ENCODE measurements around the gene STK40. TPM values are rescaled to one million over a fixed set of nuclear protein-coding genes. Genes with fewer than 3 reads are reported as not detected.

Gene STK40
- total and polyA plus RNA-seq, 9 of the 15 experiments (the other 6 are each of a cell fraction or from before 2014, with no cell fraction given): 0.69 to 94.3 (median 39.1) TPM

GRCh38 chr1:36384542-36385409 is 948 bp downstream of the STK40 start (continued):
- TF ChIP-seq STAT5B (CRISPR knock-in tag; IDR thresholded peaks at IDR 0.05): no peak
- peak; percentile 18 for TF ChIP-seq NEUROD1 (IDR thresholded peaks at IDR 0.05; ENCODE audit: borderline replicate concordance, low read depth, low read length, partially characterized antibody)
- 0 out of 2 replicates have a peak, but pooled peaks have one; percentile 12 for TF ChIP-seq NR4A1 (CRISPR knock-in tag; IDR thresholded peaks at IDR 0.05)
- no peak for TF ChIP-seq NR4A1 (tag; IDR thresholded peaks at IDR 0.05)
- no peak for TF ChIP-seq FUS (optimal IDR thresholded peaks at IDR 0.05; ENCODE audit: low read depth, low read length)
- peak; percentile 16 to 58; a peak in 2 of 4 replicates for TF ChIP-seq HDAC1 (IDR thresholded peaks at IDR 0.05)
- TF ChIP-seq NFE2 (IDR thresholded peaks at IDR 0.05; ENCODE audit: low read depth): no peak
- TF ChIP-seq ATF7 (IDR thresholded peaks at IDR 0.05): peak; percentile 42; the same call in 1 of the 2 replicates
- peak; percentile 35 for TF ChIP-seq CXXC5 (CRISPR knock-in tag; IDR thresholded peaks at IDR 0.05)
- 0 out of 2 replicates have a peak, but pooled peaks have one; percentile 14 for TF ChIP-seq SPI1 (IDR thresholded peaks at IDR 0.05; ENCODE audit: borderline replicate concordance, low read depth, low read length)
- TF ChIP-seq PTBP1 (IDR thresholded peaks at IDR 0.05; ENCODE audit: low read depth, low read length): no peak
- TF ChIP-seq ZNF316 (IDR thresholded peaks at IDR 0.05): peak; percentile 37; the same call in 1 of the 2 replicates
- TF ChIP-seq CC2D1A (IDR thresholded peaks at IDR 0.05): no peak
- 0 out of 2 replicates have a peak, but pooled peaks have one; percentile 21 for TF ChIP-seq ATF6 (CRISPR knock-in tag; IDR thresholded peaks at IDR 0.05)
- 0 out of 2 replicates have a peak, but pooled peaks have one; percentile 50 for TF ChIP-seq ZNF592 (IDR thresholded peaks at IDR 0.05)
- no peak for TF ChIP-seq ZNF668 (CRISPR knock-in tag; IDR thresholded peaks at IDR 0.05)
- TF ChIP-seq PRPF4 (IDR thresholded peaks at IDR 0.05; ENCODE audit: insufficient read depth, low read depth, low read length, poor library complexity, severe bottlenecking): no peak
- peak; percentile 43; the same call in 1 of the 2 replicates for TF ChIP-seq EHMT2 (IDR thresholded peaks at IDR 0.05)
- TF ChIP-seq FOXA3 (CRISPR knock-in tag; conservative IDR thresholded peaks at IDR 0.05 in 1 of 2, IDR thresholded peaks at IDR 0.05 in 1 of 2): peak in 1 of 2 experiments; percentile 79; a peak in 2 of 4 replicates
